GM19324 (cell line): ENCODE results near the gene DPY19L1.
"Not testable (repeated sequence)": the region's sequence is repeated elsewhere in the genome, so short reads cannot be mapped to it uniquely, and the experiment has no call there.

ENCODE experiments used
- ATAC-seq: cut with Tn5 transposase; IDR thresholded peaks from one replicate; pipeline ENCODE4 v1.9.1; 2021; ENCODE audit warnings: mild to moderate bottlenecking, moderate library complexity; ENCODE audit not compliant: unreplicated experiment, low FRiP score

DPY19L1 gene

GRCh38 chr7:35036361-35037171 is 719 bp downstream of the DPY19L1 start:
- peak; percentile 22 for ATAC-seq

- ATAC-seq = no peak
Observed at GRCh38 chr7:35035511-35035961, 1.7 kb downstream of the DPY19L1 start.

GRCh38 chr7:35032166-35032565 is 5.1 kb downstream of the DPY19L1 start:
- ATAC-seq = no peak

GRCh38 chr7:35030848-35031247 is 6.4 kb downstream of the DPY19L1 start:
- no peak for ATAC-seq

- no peak for ATAC-seq
Observed at GRCh38 chr7:35029311-35029710, 8.0 kb downstream of the DPY19L1 start.

GRCh38 chr7:35026150-35026549 is 11.1 kb downstream of the DPY19L1 start:
- ATAC-seq = no peak

GRCh38 chr7:35025369-35025870 is 11.9 kb downstream of the DPY19L1 start:
- ATAC-seq = no peak

GRCh38 chr7:35024298-35024697 is 13.0 kb downstream of the DPY19L1 start:
- ATAC-seq = no peak

GRCh38 chr7:35022725-35023124 is 14.6 kb downstream of the DPY19L1 start:
- no peak for ATAC-seq

- no peak for ATAC-seq
Observed at GRCh38 chr7:35021445-35021844, 15.8 kb downstream of the DPY19L1 start.

- no peak for ATAC-seq
Observed at GRCh38 chr7:35019801-35020200, 17.5 kb downstream of the DPY19L1 start.

- no peak for ATAC-seq
Observed at GRCh38 chr7:35019179-35019729, 18.0 kb downstream of the DPY19L1 start.

- ATAC-seq = no peak
Observed at GRCh38 chr7:35015346-35015859, 21.9 kb downstream of the DPY19L1 start.

- no peak for ATAC-seq
Observed at GRCh38 chr7:35012160-35012559, 25.1 kb downstream of the DPY19L1 start.

- no peak for ATAC-seq
Observed at GRCh38 chr7:35011085-35011484, 26.2 kb downstream of the DPY19L1 start.

- no peak for ATAC-seq
Observed at GRCh38 chr7:35007768-35008167, 29.5 kb downstream of the DPY19L1 start.

- no peak for ATAC-seq
Observed at GRCh38 chr7:35004531-35005095, 32.7 kb downstream of the DPY19L1 start.

- ATAC-seq = peak; percentile 54
Observed at GRCh38 chr7:35003679-35004303, 33.5 kb downstream of the DPY19L1 start.

GRCh38 chr7:35003177-35003650 is 34.1 kb downstream of the DPY19L1 start:
- not testable (repeated sequence) for ATAC-seq

- ATAC-seq = not testable (repeated sequence)
Observed at GRCh38 chr7:34998335-34998734, 39.0 kb downstream of the DPY19L1 start.
